Heart right ventricle (tissue), 16 donors: ENCODE measurements around the gene PNMA6E. TPM values are rescaled to one million over a fixed set of nuclear protein-coding genes. Genes with fewer than 3 reads are reported as not detected.

ENCODE experiments used
- ATAC-seq, 8 donors: fragments of 200-7000 bp; cut with Tn5 transposase; one replicate each; pipeline ENCODE4 v1.9.1; 2020; ENCODE audit warnings: mild to moderate bottlenecking in 8 of 8, moderate library complexity in 8 of 8, moderate number of reproducible peaks in 1 of 8
- DNase-seq, 2 donors: peaks; one replicate each; pipeline ENCODE4 v3.0.0-alpha.2; 2020
- H3K27ac ChIP-seq, 10 donors: fragments of 200-600 bp; sonication (generic) in 2 of 10; one replicate each; pipeline versions ENCODE4 v1.5.0 to v1.8.0; 2020 to 2022; ENCODE audit warnings: mild to moderate bottlenecking in 3 of 10
- H3K27me3 ChIP-seq, 7 donors: fragments of 200-600 bp; one replicate each; pipeline ENCODE4 v1.8.0; 2021 to 2022; ENCODE audit warnings: mild to moderate bottlenecking in 2 of 7
- H3K36me3 ChIP-seq, 9 donors: fragments of 200-600 bp; sonication (generic) in 1 of 9; one replicate each; pipeline versions ENCODE4 v1.5.0 to v1.8.0; 2020 to 2022; ENCODE audit warnings: mild to moderate bottlenecking in 2 of 9
- H3K4me1 ChIP-seq, 9 donors: fragments of 200-600 bp; sonication (generic) in 1 of 9; one replicate each; pipeline versions ENCODE4 v1.5.0 to v1.8.0; 2020 to 2022; ENCODE audit warnings: mild to moderate bottlenecking in 4 of 9
- H3K4me3 ChIP-seq, 10 donors: fragments of 200-600 bp; sonication (generic) in 2 of 10; one replicate each; pipeline versions ENCODE4 v1.5.0 to v1.8.0; 2020 to 2022; ENCODE audit warnings: mild to moderate bottlenecking in 7 of 10, moderate library complexity in 2 of 10
- H3K9me3 ChIP-seq, 11 donors: fragments of 200-600 bp in 10 of 11; sonication (generic) in 2 of 11; one replicate each; pipeline versions ENCODE4 v1.5.0 to v1.8.0; 2013 to 2022; ENCODE audit warnings: mild to moderate bottlenecking in 2 of 11, control low read depth in 1 of 11, moderate library complexity in 1 of 11
- WGBS, 2 donors: extraction: QIAGEN DNeasy Blood & Tissue Kit; methylation state at CpG; one replicate each; pipeline ENCODE4 v1.1.7; 2013; ENCODE audit warnings: inconsistent platforms in 1 of 2; 5-methylcytosine and 5-hydroxymethylcytosine counted together
- intact Hi-C, 10 donors: fragments of 100-400 bp; cut with DNase I; formaldehyde crosslinking; loops; one replicate each; pipeline versions ENCODE4 v1.11.1 to v1.14.2; 2022
- polyA plus RNA-seq, 2 donors: library from polyadenylated mRNA; stranded (reverse); fragments of 200-250 nt; gene quantifications; one replicate each; pipeline ENCODE4 v1.2.3, GENCODE V29; 2013
- total RNA-seq, 10 donors: library from RNA; stranded (reverse); fragmentation: NEBNext Ultra II Directional in 3 of 10; extraction: Animal tissue kit (Norgen Biotek cat#: 25700) in 3 of 10; gene quantifications; one replicate each; pipeline versions ENCODE4 v1.2.1 to v1.2.4, GENCODE V29; 2021 to 2023
- TF ChIP-seq, protein P1 (sequence below), 9 donors: fragments of 200-600 bp; sonication (generic) in 2 of 9; IDR thresholded peaks; one replicate each; pipeline versions ENCODE4 v1.5.0 to v1.8.0; 2021 to 2022; ENCODE audit warnings: antibody characterized with exemption in 9 of 9, mild to moderate bottlenecking in 5 of 9, moderate library complexity in 1 of 9
- donor health status: Arrhythmogenic right ventricular cardiomyopathy.
- donor health status: ischemic (EF 13 %, LVEDD 7.1; RV severe dilation, severe dysfunction).
- donor health status: healthy with polysubstance abuse.
- donor health status: DM: no; HTN: yes; CAD: no.
- donor health status: DM: no; HTN: no; CAD: no.
- donor health status: ischemic (EF 25% LVEDD 6.9; RV normal size, moderate dysfunction).
- donor health status: ischemic (EF 25% LVEDD 5.7; RV mildly dilated, moderate dysfunction).
- donor health status: healthy.
- donor health status: DM: yes; HTN: yes; CAD: no.
- donor health status: Ischemic cardiomyopathy.
- donor health status: ischemic (EF 35%, LVEDD 5.7; RV mildly dilated, moderate dysfunction).
- donor health status: nonischemic (EF 11% LVEDD 7.7; RV severe dilation, severe dysfunction).
- donor health status: DM: yes; HTN: yes; CAD: no.
- donor health status: PGD.
- donor health status: ischemic (EF 29% LVEDD 5.4; RV normal size, mild dysfunction).
- donor health status: nonischemic (EF 23%, LVEDD 6.1; RV moderate dilation, normal function).

PNMA6E gene
- total and polyA plus RNA-seq, 12 donors: not detected

DNA sequence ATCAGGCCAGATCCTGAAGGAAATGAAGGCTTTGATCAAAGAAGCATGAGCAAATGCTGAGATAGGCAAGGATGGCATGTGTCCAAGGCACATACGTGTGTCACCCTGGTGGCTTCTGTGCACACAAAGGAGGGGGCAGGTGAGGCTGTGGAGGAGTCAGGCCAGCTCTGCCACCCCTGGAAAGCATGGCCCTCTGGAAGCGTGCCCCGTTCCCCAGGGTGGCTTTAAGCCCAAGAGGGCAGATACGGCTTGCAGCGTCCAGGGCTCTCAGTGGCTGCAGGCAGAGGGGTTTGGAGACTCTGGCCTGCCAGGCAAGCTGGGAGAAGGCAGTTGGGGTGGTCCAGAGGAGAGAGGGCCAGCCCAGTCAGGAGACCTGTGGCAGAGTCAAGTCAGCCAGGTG is 25.6 kb downstream of the PNMA6E start:
- TF ChIP-seq, protein P1, sequence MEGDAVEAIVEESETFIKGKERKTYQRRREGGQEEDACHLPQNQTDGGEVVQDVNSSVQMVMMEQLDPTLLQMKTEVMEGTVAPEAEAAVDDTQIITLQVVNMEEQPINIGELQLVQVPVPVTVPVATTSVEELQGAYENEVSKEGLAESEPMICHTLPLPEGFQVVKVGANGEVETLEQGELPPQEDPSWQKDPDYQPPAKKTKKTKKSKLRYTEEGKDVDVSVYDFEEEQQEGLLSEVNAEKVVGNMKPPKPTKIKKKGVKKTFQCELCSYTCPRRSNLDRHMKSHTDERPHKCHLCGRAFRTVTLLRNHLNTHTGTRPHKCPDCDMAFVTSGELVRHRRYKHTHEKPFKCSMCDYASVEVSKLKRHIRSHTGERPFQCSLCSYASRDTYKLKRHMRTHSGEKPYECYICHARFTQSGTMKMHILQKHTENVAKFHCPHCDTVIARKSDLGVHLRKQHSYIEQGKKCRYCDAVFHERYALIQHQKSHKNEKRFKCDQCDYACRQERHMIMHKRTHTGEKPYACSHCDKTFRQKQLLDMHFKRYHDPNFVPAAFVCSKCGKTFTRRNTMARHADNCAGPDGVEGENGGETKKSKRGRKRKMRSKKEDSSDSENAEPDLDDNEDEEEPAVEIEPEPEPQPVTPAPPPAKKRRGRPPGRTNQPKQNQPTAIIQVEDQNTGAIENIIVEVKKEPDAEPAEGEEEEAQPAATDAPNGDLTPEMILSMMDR (IDR thresholded peaks at IDR 0.05): no peak
- peaks cover 0 to 9% (median 0%) of the 10 kb centered on the region in 11 donors for H3K9me3 ChIP-seq
- no peaks in the 10 kb centered on the region for H3K36me3 ChIP-seq
- H3K4me3 ChIP-seq: no peak overlapping the region
- DNase-seq (no peak), ATAC-seq (no peak)
- intact Hi-C loops: no loop called here
- no peaks in the 10 kb centered on the region for H3K4me1 ChIP-seq
- H3K27me3 ChIP-seq: peaks cover 0 to 32% (median 0%) of the 10 kb centered on the region in 7 donors
- H3K27ac ChIP-seq: no peak overlapping the region
- 47 to 53% methylated on average over 5 of the region's 5 CpGs for WGBS, 2 donors

DNA sequence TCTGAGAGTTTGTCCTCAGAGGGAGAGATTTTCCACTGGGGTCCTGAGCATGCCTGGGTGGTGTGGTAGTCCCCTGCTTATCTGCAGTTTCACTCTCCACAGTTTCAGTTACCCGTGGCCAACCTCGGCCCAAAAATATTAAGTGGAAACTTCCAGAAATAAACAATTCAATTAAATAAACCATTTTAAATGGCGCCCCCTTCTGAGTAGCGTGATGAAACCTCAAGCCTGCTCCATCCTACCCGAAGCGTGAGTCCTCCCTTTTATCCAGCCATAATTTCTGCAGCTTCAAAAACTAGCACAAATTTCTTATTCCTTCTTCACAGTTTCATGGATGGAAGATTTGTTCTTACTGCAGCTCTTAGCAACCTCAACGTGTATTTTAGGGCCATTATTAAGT is 26.7 kb downstream of the PNMA6E start:
- ATAC-seq: no peak
- Histone ChIP-seq H3K4me1 (no peaks in the 10 kb centered on the region), H3K27me3 (peaks cover 0 to 43% (median 0%) of the 10 kb centered on the region in 7 donors), H3K27ac (no peak overlapping the region), H3K4me3 (no peak overlapping the region), H3K9me3 (peaks cover 0 to 9% (median 0%) of the 10 kb centered on the region in 11 donors), H3K36me3 (no peaks in the 10 kb centered on the region)
- DNase-seq: no peak
- TF ChIP-seq, protein P1 (IDR thresholded peaks at IDR 0.05): no peak
- intact Hi-C loops: no loop called here
- 74 to 78% methylated on average over 7 of the region's 7 CpGs for WGBS, 2 donors

DNA sequence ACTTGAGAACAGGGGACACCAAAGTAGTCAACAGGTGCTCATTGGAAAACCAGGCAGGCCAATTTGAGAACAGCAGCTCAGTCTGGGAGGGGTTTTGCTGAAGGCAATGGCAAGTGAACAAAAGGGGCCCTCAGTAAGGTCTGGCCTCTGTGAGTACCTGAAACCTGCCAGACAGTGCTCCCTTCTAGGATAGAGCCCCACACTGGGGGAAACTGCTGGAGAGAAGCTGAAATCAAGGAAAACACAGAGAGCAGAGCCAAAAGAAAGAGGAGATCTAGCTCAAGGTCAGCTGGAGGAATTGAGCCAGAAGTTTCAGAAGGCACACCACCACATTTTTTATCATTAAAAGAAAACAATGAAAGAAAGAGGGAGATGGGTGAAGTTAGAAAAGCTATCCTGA is 28.2 kb downstream of the PNMA6E start:
- DNase-seq: no peak
- H3K27me3 ChIP-seq: peaks cover 0 to 48% (median 0%) of the 10 kb centered on the region in 7 donors
- no peaks in the 10 kb centered on the region for H3K36me3 ChIP-seq
- H3K27ac ChIP-seq: no peak overlapping the region
- H3K9me3 ChIP-seq: peaks cover 0 to 9% (median 0%) of the 10 kb centered on the region in 11 donors
- intact Hi-C loops: no loop called here
- ATAC-seq: no peak
- no peaks in the 10 kb centered on the region for H3K4me1 ChIP-seq
- TF ChIP-seq, protein P1 (IDR thresholded peaks at IDR 0.05): no peak
- H3K4me3 ChIP-seq: no peak overlapping the region

DNA sequence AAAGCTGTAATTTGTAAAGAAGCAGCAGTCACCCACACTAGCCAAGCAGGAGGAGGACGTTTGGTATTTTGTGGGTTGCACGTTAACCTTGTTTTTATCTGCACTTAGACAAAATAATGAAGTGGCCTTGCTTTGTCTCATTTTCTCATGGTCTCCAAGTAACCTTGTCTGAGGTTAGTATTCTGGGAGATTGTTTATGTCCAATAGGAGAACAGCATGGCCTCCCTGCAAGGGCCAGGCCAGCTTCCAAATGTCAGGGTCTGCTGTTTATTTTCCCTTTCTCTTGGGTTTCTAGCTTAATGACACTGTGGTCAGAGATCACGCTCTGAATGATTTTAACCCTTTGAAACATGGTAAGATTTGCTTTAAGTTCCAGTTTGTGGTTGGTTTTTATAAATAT is 29.9 kb downstream of the PNMA6E start:
- H3K36me3 ChIP-seq: no peaks in the 10 kb centered on the region
- no peak for DNase-seq
- no peak overlapping the region for H3K4me3 ChIP-seq
- ATAC-seq: no peak
- intact Hi-C loops: no loop called here
- no peaks in the 10 kb centered on the region for H3K9me3 ChIP-seq
- WGBS, 2 donors: 50 to 59% methylated on average over 3 of the region's 3 CpGs
- no peaks in the 10 kb centered on the region for H3K4me1 ChIP-seq
- TF ChIP-seq, protein P1 (IDR thresholded peaks at IDR 0.05): no peak
- H3K27me3 ChIP-seq: peaks cover 0 to 48% (median 0%) of the 10 kb centered on the region in 7 donors
- H3K27ac ChIP-seq: no peak overlapping the region
